ENCODE data around the gene ORAI1. TPM values are rescaled to one million over a fixed set of nuclear protein-coding genes. Genes with fewer than 3 reads are reported as not detected.

The ORAI1 gene
- polyA plus RNA-seq, 1 of the 3 experiments (the other 2 are of a cell fraction), result 16.6 TPM

DNA sequence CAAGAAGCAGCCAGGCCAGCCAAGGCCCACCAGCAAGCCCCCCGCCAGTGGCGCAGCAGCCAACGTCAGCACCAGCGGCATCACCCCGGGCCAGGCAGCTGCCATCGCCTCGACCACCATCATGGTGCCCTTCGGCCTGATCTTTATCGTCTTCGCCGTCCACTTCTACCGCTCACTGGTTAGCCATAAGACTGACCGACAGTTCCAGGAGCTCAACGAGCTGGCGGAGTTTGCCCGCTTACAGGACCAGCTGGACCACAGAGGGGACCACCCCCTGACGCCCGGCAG lies 15.0 kb downstream of the ORAI1 start:
- no peak overlapping the region for H2AFZ ChIP-seq (ENCODE audit: low read depth)
- POLR2A ChIA-PET, result no interaction called here
- peaks cover 10% of the 10 kb centered on the region; the same call in 1 of the 2 replicates for H3K79me2 ChIP-seq (ENCODE audit: insufficient read depth)
- H3K9me2 ChIP-seq, result no peaks in the 10 kb centered on the region
- no peak overlapping the region for H3K9ac ChIP-seq
- H4K20me1 ChIP-seq (ENCODE audit: insufficient read depth), result no peaks in the 10 kb centered on the region
- H3F3A ChIP-seq (replicated peaks; ENCODE audit: insufficient read depth), result no peaks in the 10 kb centered on the region
- 99% methylated on average over 18 of the region's 18 CpGs for WGBS (ENCODE audit: low lambda C conversion rate)
- TF ChIP-seq RCOR1 (IDR thresholded peaks at IDR 0.05; ENCODE audit: low read length) (no peak), SIN3A (IDR thresholded peaks at IDR 0.05; ENCODE audit: borderline replicate concordance, low read depth, low read length) (no peak), YY1 (IDR thresholded peaks at IDR 0.05; ENCODE audit: low read depth) (no peak), GABPA (IDR thresholded peaks at IDR 0.05; ENCODE audit: low read depth) (no peak), JUND (IDR thresholded peaks at IDR 0.05) (no peak), FOXM1 (IDR thresholded peaks at IDR 0.05; ENCODE audit: low read depth) (no peak), RAD21 (IDR thresholded peaks at IDR 0.05; ENCODE audit: low read length) (no peak), RFX5 (IDR thresholded peaks at IDR 0.05; ENCODE audit: low read length) (no peak), ELF1 (IDR thresholded peaks at IDR 0.05) (no peak), GATA2 (CRISPR knock-in tag; IDR thresholded peaks at IDR 0.05) (no peak), TEAD4 (IDR thresholded peaks at IDR 0.05; ENCODE audit: borderline replicate concordance, insufficient read depth) (no peak), RXRA (IDR thresholded peaks at IDR 0.05; ENCODE audit: borderline replicate concordance, low read depth) (no peak), SMC3 (IDR thresholded peaks at IDR 0.05; ENCODE audit: low read depth, low read length) (no peak), NFIC (IDR thresholded peaks at IDR 0.05; ENCODE audit: borderline replicate concordance) (no peak)
- TF ChIP-seq, protein P1, sequence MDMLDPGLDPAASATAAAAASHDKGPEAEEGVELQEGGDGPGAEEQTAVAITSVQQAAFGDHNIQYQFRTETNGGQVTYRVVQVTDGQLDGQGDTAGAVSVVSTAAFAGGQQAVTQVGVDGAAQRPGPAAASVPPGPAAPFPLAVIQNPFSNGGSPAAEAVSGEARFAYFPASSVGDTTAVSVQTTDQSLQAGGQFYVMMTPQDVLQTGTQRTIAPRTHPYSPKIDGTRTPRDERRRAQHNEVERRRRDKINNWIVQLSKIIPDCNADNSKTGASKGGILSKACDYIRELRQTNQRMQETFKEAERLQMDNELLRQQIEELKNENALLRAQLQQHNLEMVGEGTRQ (IDR thresholded peaks at IDR 0.05; ENCODE audit: borderline replicate concordance, low read depth, low read length), result no peak
- TF ChIP-seq, protein P2, sequence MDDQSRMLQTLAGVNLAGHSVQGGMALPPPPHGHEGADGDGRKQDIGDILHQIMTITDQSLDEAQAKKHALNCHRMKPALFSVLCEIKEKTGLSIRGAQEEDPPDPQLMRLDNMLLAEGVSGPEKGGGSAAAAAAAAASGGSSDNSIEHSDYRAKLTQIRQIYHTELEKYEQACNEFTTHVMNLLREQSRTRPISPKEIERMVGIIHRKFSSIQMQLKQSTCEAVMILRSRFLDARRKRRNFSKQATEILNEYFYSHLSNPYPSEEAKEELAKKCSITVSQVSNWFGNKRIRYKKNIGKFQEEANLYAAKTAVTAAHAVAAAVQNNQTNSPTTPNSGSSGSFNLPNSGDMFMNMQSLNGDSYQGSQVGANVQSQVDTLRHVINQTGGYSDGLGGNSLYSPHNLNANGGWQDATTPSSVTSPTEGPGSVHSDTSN (IDR thresholded peaks at IDR 0.05), result no peak
- TF ChIP-seq, protein P3, sequence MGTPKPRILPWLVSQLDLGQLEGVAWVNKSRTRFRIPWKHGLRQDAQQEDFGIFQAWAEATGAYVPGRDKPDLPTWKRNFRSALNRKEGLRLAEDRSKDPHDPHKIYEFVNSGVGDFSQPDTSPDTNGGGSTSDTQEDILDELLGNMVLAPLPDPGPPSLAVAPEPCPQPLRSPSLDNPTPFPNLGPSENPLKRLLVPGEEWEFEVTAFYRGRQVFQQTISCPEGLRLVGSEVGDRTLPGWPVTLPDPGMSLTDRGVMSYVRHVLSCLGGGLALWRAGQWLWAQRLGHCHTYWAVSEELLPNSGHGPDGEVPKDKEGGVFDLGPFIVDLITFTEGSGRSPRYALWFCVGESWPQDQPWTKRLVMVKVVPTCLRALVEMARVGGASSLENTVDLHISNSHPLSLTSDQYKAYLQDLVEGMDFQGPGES (IDR thresholded peaks at IDR 0.05; ENCODE audit: low read depth, low read length), result no peak
- TF ChIP-seq, protein P4, sequence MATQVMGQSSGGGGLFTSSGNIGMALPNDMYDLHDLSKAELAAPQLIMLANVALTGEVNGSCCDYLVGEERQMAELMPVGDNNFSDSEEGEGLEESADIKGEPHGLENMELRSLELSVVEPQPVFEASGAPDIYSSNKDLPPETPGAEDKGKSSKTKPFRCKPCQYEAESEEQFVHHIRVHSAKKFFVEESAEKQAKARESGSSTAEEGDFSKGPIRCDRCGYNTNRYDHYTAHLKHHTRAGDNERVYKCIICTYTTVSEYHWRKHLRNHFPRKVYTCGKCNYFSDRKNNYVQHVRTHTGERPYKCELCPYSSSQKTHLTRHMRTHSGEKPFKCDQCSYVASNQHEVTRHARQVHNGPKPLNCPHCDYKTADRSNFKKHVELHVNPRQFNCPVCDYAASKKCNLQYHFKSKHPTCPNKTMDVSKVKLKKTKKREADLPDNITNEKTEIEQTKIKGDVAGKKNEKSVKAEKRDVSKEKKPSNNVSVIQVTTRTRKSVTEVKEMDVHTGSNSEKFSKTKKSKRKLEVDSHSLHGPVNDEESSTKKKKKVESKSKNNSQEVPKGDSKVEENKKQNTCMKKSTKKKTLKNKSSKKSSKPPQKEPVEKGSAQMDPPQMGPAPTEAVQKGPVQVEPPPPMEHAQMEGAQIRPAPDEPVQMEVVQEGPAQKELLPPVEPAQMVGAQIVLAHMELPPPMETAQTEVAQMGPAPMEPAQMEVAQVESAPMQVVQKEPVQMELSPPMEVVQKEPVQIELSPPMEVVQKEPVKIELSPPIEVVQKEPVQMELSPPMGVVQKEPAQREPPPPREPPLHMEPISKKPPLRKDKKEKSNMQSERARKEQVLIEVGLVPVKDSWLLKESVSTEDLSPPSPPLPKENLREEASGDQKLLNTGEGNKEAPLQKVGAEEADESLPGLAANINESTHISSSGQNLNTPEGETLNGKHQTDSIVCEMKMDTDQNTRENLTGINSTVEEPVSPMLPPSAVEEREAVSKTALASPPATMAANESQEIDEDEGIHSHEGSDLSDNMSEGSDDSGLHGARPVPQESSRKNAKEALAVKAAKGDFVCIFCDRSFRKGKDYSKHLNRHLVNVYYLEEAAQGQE (IDR thresholded peaks at IDR 0.05; ENCODE audit: low read depth, low read length), result no peak
- TF ChIP-seq, protein P5, sequence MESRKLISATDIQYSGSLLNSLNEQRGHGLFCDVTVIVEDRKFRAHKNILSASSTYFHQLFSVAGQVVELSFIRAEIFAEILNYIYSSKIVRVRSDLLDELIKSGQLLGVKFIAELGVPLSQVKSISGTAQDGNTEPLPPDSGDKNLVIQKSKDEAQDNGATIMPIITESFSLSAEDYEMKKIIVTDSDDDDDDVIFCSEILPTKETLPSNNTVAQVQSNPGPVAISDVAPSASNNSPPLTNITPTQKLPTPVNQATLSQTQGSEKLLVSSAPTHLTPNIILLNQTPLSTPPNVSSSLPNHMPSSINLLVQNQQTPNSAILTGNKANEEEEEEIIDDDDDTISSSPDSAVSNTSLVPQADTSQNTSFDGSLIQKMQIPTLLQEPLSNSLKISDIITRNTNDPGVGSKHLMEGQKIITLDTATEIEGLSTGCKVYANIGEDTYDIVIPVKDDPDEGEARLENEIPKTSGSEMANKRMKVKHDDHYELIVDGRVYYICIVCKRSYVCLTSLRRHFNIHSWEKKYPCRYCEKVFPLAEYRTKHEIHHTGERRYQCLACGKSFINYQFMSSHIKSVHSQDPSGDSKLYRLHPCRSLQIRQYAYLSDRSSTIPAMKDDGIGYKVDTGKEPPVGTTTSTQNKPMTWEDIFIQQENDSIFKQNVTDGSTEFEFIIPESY (IDR thresholded peaks at IDR 0.05; ENCODE audit: borderline replicate concordance, low read depth), result no peak
- CTCF ChIA-PET, result interaction anchor here (0.7 to 1.4 kb wide), 6 partner anchors 9 to 239 kb away, joined by 3 to 5 read pairs (median 3); partner anchors contain the start of gene ORAI1
- H3K27me3 ChIP-seq (ENCODE audit: insufficient read depth), result no peaks in the 10 kb centered on the region
- no peaks in the 10 kb centered on the region for H3K36me3 ChIP-seq (replicated peaks in 1 of 2; ENCODE audit: control insufficient read depth in 1 of 2, insufficient read depth in 2 of 2, low read length in 1 of 2)
- no peak overlapping the region for H3K4me3 ChIP-seq (ENCODE audit: low read depth in 2 of 2, low read length in 1 of 2)
- no peak overlapping the region for H3K27ac ChIP-seq (ENCODE audit: low read depth in 2 of 2, low read length in 1 of 2)
- no peaks in the 10 kb centered on the region for H3K9me3 ChIP-seq
- no peak for DNase-seq
- H3K4me2 ChIP-seq, result no peak overlapping the region
- H3K4me1 ChIP-seq (ENCODE audit: control insufficient read depth in 1 of 2, insufficient read depth in 2 of 2, low read depth in 1 of 2, low read length in 1 of 2), result peaks cover 0 to 4% of the 10 kb centered on the region in 2 experiments; a peak in 1 of 4 replicates
